Omental fat pad (tissue), 4 donors: Measurements from ENCODE around the gene SLC24A4. TPM values are rescaled to one million over a fixed set of nuclear protein-coding genes. Genes with fewer than 3 reads are reported as not detected.

Experiments
- ATAC-seq: fragments of 150-250 bp; one replicate; pipeline ENCODE4 v1.9.1; 2016; ENCODE audit warnings: mild to moderate bottlenecking, moderate library complexity; ENCODE audit not compliant: low FRiP score
- DNase-seq: peaks from one replicate; pipeline ENCODE4 v3.0.0-alpha.2; 2019; ENCODE audit warnings: low spot score
- total RNA-seq, 4 donors: library from RNA; depleted of rRNA; stranded (reverse); fragments of >200 nt; gene quantifications; one replicate each; pipeline ENCODE4 v1.1.0, GENCODE V29; 2016
- TF ChIP-seq, protein P1 (sequence below), 3 donors: fragments of 450-650 bp; IDR thresholded peaks; one replicate each; pipeline ENCODE4 v1.5.1; 2016 to 2017; ENCODE audit warnings: antibody characterized with exemption in 3 of 3, mild to moderate bottlenecking in 3 of 3, moderate library complexity in 2 of 3

Gene SLC24A4
- total RNA-seq, 4 donors from 2014 or later, result 0.48 to 2.2 (median 0.79) TPM

- TF ChIP-seq, protein P1, sequence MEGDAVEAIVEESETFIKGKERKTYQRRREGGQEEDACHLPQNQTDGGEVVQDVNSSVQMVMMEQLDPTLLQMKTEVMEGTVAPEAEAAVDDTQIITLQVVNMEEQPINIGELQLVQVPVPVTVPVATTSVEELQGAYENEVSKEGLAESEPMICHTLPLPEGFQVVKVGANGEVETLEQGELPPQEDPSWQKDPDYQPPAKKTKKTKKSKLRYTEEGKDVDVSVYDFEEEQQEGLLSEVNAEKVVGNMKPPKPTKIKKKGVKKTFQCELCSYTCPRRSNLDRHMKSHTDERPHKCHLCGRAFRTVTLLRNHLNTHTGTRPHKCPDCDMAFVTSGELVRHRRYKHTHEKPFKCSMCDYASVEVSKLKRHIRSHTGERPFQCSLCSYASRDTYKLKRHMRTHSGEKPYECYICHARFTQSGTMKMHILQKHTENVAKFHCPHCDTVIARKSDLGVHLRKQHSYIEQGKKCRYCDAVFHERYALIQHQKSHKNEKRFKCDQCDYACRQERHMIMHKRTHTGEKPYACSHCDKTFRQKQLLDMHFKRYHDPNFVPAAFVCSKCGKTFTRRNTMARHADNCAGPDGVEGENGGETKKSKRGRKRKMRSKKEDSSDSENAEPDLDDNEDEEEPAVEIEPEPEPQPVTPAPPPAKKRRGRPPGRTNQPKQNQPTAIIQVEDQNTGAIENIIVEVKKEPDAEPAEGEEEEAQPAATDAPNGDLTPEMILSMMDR (IDR thresholded peaks at IDR 0.05), result no peak
- no peak for ATAC-seq
- no peak for DNase-seq
These were observed 129.5 kb downstream of the SLC24A4 start for GRCh38 chr14:92452471-92452870.

DNA sequence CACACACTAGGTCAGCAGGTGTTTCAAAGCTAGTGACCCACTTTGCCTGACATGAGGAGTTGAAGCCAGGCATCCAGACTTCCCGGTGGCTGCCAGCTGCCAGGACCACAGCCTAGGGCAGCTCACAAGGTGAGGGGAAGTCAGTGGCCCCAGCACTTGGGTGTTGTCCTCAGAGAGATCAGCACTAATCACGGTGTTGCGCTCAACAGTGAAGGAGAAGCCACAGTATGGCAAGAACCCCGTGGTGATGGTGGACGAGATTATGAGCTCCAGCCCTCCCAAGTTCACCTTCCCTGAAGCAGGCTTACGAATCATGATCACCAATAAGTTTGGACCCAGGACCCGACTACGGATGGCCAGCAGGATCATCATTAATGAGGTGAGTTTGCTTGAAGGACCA is 130.7 kb downstream of the SLC24A4 start:
- DNase-seq (no peak), ATAC-seq (no peak)
- TF ChIP-seq, protein P1 (IDR thresholded peaks at IDR 0.05), result no peak

DNA sequence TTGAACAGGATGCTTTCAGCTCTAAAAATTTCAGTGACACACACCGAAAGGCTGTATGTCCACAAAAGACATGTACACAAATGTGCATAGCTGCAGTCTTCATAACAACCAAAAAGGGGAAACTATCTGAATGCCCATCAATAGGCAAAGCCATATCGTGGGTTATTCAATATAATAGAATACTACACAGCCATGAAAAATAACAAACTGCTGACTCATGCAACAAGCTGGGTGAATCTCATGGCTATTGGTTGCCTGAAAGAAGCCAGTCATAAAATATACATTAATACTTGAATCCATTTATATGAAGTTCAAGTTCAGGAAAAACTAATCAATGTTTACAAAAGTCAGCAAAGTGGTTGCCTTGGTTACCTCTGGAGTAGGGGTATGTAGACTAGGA is 132.3 kb downstream of the SLC24A4 start:
- DNase-seq (no peak), ATAC-seq (no peak)
- TF ChIP-seq, protein P1 (IDR thresholded peaks at IDR 0.05), result no peak

- TF ChIP-seq, protein P1 (IDR thresholded peaks at IDR 0.05), result no peak
- DNase-seq (no peak), ATAC-seq (no peak)
These were observed 133.4 kb downstream of the SLC24A4 start for GRCh38 chr14:92456215-92457015.

DNA sequence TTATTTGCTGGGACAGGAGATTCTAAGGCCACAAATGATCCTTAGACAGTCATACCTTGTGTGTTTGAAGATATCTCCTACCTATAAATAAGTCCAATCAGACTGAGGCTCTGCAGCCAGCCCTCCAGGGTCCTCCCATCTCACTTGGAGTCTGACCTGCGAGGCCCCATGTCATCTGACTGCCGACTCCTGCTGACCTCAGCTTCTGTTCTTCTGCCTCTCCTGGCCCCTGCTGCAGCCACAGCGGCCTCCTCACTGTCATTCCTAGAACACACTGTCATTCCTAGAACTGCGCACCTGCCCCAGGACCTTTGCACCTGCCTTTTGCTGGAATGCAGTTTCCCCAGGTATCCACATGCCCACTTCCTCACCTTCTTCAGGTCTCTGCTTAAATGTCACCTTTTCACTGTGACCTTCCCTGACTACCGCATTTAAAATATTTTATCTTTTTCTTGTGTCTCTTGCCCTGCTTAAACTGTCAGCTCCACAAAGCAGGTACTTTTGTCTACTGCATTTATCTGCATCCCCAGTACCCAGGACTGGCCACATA is 134.1 kb downstream of the SLC24A4 start:
- TF ChIP-seq, protein P1 (IDR thresholded peaks at IDR 0.05), result no peak

DNA sequence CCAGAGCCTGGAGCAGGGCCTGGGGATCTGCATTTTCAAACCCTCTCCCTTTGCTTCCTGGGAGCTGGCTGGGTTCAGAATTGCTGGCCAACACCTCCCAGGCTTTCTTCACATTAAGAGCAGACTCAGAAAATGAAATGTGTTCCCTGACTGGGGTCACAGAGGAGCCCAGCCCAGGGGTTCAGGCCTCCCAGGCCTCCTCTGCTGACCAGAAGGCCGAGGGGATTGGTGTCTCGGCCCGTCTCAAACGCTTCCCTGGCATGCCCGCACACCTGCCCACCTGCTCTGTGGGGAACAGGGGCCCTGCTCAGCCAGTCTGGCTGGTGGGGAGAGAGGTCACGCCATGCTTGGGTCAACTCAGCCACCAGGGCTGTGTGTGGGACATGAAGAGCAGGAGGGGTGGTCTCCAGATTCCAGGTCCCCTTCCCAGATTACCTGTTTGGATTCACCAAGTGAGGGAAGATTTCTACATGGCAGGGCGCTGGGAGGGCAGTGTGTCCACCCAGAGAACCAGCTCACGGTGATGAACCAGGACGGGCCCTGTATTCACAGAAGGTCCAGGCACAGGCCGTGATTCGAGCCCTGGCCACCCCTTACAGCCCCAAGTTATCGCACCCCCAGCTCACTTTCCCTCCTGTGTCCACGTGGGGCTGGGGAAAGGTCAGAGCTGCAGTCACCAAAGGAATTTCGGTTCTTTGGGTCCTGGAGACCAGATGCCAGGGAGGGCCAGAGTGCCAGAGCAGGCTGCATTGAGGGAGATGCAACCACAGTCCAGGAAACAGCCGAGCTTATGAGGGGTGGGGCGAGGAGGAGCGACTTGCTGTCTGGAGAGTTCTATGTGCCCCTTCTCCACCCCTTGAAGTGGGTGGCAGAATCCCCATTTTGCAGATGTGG is 135.4 kb downstream of the SLC24A4 start:
- no peak for ATAC-seq
- TF ChIP-seq, protein P1 (IDR thresholded peaks at IDR 0.05), result no peak
- no peak for DNase-seq

More for the DNA sequence above, 134.1 kb downstream of the SLC24A4 start:
- DNase-seq, result no peak
- no peak for ATAC-seq
